H1 (cell line): ENCODE measurements around the gene ASB6. TPM values are rescaled to one million over a fixed set of nuclear protein-coding genes. Genes with fewer than 3 reads are reported as not detected.

Source experiments
- CTCF ChIA-PET: fragments of 300-600 bp; sonication (Branson Sonifier 250); formaldehyde crosslinking; loops from one replicate; lab custom pipeline; 2021; ENCODE audit not compliant: partially characterized antibody; lab: Charles Lee
- POLR2A ChIA-PET: fragments of 300-600 bp; sonication (Branson Sonifier 250); formaldehyde crosslinking; loops from one replicate; lab custom pipeline; 2021; ENCODE audit warnings: inconsistent platforms; ENCODE audit not compliant: partially characterized antibody; lab: Charles Lee
- DNase-seq, 2 experiments: peaks; one replicate each; pipeline versions ENCODE4 v3.0.0 to v3.0.0-alpha.2; 2010 to 2022; ENCODE audit warnings: low spot score in 2 of 2, low read depth in 1 of 2, mixed read lengths in 1 of 2
- FAIRE-seq: peaks from 2 replicates; lab custom pipeline; 2011; peaks lifted over from hg19 to GRCh38; lab: Jason Lieb, UNC
- H2AFZ ChIP-seq: 2 replicates; pipeline ENCODE4 v1.8.1; 2012; ENCODE audit warnings: low read length, inconsistent platforms
- H2AK5ac ChIP-seq: 2 replicates; pipeline ENCODE4 v1.6.1; 2013; ENCODE audit warnings: low read depth, low read length
- H2BK120ac ChIP-seq: replicated peaks from 2 replicates; pipeline ENCODE3; 2013; ENCODE audit warnings: low read depth, low read length, inconsistent platforms
- H2BK12ac ChIP-seq: 2 replicates; pipeline ENCODE4 v1.6.1; 2013; ENCODE audit warnings: low read depth, low read length
- H2BK15ac ChIP-seq: 2 replicates; pipeline ENCODE4 v1.6.1; 2013; ENCODE audit warnings: low read length
- H2BK20ac ChIP-seq: 2 replicates; pipeline ENCODE4 v1.6.1; 2013; ENCODE audit warnings: low read length
- H2BK5ac ChIP-seq: 2 replicates; pipeline ENCODE4 v1.6.1; 2013; ENCODE audit warnings: low read depth, low read length
- H3K14ac ChIP-seq: 2 replicates; pipeline ENCODE4 v1.6.1; 2013; ENCODE audit warnings: inconsistent platforms; ENCODE audit not compliant: insufficient read length
- H3K18ac ChIP-seq: 2 replicates; pipeline ENCODE4 v1.6.1; 2013; ENCODE audit warnings: low read length; ENCODE audit errors: extremely low read depth
- H3K23ac ChIP-seq: 2 replicates; pipeline ENCODE4 v1.6.1; 2013; ENCODE audit warnings: inconsistent platforms; ENCODE audit not compliant: insufficient read length
- H3K23me2 ChIP-seq: 2 replicates; pipeline ENCODE4 v1.6.1; 2013; ENCODE audit warnings: low read depth, low read length
- H3K27ac ChIP-seq: 2 replicates; pipeline ENCODE4 v1.6.1; 2011; ENCODE audit warnings: low read depth, low read length, inconsistent platforms
- H3K27me3 ChIP-seq, 4 experiments: replicated peaks in 1 of 4; 1 replicate in 1 of 4; 2 replicates in 3 of 4; pipeline versions ENCODE4 v1.6.1 to v1.8.1; 2011 to 2013; ENCODE audit warnings: low read length in 3 of 4, mild to moderate bottlenecking in 3 of 4, inconsistent platforms in 2 of 4, mixed read lengths in 2 of 4, moderate library complexity in 1 of 4; ENCODE audit not compliant: control insufficient read depth in 3 of 4, insufficient read depth in 3 of 4; ENCODE audit errors: extremely low read depth in 1 of 4
- H3K36me3 ChIP-seq, 4 experiments: 2 replicates each; pipeline versions ENCODE4 v1.6.1 to v1.8.1; 2011 to 2013; ENCODE audit warnings: mild to moderate bottlenecking in 4 of 4, low read length in 3 of 4, moderate library complexity in 2 of 4, control low read depth in 1 of 4, inconsistent platforms in 1 of 4; ENCODE audit not compliant: insufficient read depth in 4 of 4, control insufficient read depth in 2 of 4
- H3K4ac ChIP-seq: replicated peaks from 2 replicates; pipeline ENCODE3; 2013; ENCODE audit warnings: low read length, low read depth, mixed read lengths, inconsistent platforms; ENCODE audit not compliant: insufficient read length
- H3K4me1 ChIP-seq, 4 experiments: replicated peaks in 1 of 4; 1 replicate in 1 of 4; 2 replicates in 3 of 4; pipeline versions ENCODE4 v1.6.1 to v1.8.1; 2011 to 2013; ENCODE audit warnings: low read length in 3 of 4, inconsistent platforms in 2 of 4, mixed read lengths in 1 of 4; ENCODE audit not compliant: insufficient read depth in 4 of 4, control insufficient read depth in 3 of 4
- H3K4me2 ChIP-seq, 2 experiments: 2 replicates each; pipeline versions ENCODE4 v1.6.1 to v1.8.1; 2011 to 2013; ENCODE audit warnings: low read depth in 2 of 2, low read length in 2 of 2, control low read depth in 1 of 2, inconsistent platforms in 1 of 2, mild to moderate bottlenecking in 1 of 2; ENCODE audit not compliant: insufficient read depth in 1 of 2
- H3K4me3 ChIP-seq, 4 experiments: fragments of 200-600, 300-600 bp in 1 of 4; sonication (generic), shearing (Covaris generic), sonication (Bioruptor Twin) in 1 of 4; 2 replicates each; pipeline versions ENCODE4 v1.5.1 to v1.8.1; 2011 to 2016; ENCODE audit warnings: low read length in 4 of 4, low read depth in 3 of 4, control low read depth in 2 of 4, inconsistent platforms in 2 of 4, mild to moderate bottlenecking in 2 of 4, mixed read lengths in 1 of 4, moderate library complexity in 1 of 4; ENCODE audit not compliant: insufficient read depth in 2 of 4; ENCODE audit errors: extremely low read depth in 1 of 4
- H3K56ac ChIP-seq: replicated peaks from 2 replicates; pipeline ENCODE3; 2013; ENCODE audit warnings: low read depth, mild to moderate bottlenecking, mixed read lengths, low read length, inconsistent platforms; ENCODE audit not compliant: insufficient read length
- H3K79me1 ChIP-seq: 2 replicates; pipeline ENCODE4 v1.6.1; 2013; ENCODE audit warnings: low read depth, low read length, control low read depth
- H3K79me2 ChIP-seq, 2 experiments: 2 replicates each; pipeline versions ENCODE4 v1.6.1 to v1.8.1; 2012 to 2013; ENCODE audit warnings: low read length in 2 of 2, mild to moderate bottlenecking in 2 of 2, inconsistent platforms in 1 of 2; ENCODE audit not compliant: insufficient read depth in 2 of 2, control insufficient read depth in 1 of 2
- H3K9ac ChIP-seq, 4 experiments: replicated peaks in 1 of 4; 1 replicate in 1 of 4; 2 replicates in 3 of 4; pipeline versions ENCODE4 v1.6.1 to v1.8.1; 2011 to 2013; ENCODE audit warnings: low read depth in 3 of 4, low read length in 3 of 4, control low read depth in 2 of 4, mild to moderate bottlenecking in 2 of 4, moderate library complexity in 2 of 4, inconsistent platforms in 1 of 4; ENCODE audit errors: extremely low read depth in 1 of 4
- H3K9me3 ChIP-seq, 2 experiments: 2 replicates each; pipeline versions ENCODE4 v1.6.1 to v1.8.1; 2012 to 2013; ENCODE audit warnings: mild to moderate bottlenecking in 2 of 2, moderate library complexity in 2 of 2, control low read depth in 1 of 2, inconsistent platforms in 1 of 2, low read depth in 1 of 2, low read length in 1 of 2, mixed read lengths in 1 of 2; ENCODE audit not compliant: insufficient read depth in 2 of 2
- H4K20me1 ChIP-seq, 2 experiments: replicated peaks in 1 of 2; 2 replicates each; pipeline versions ENCODE3 to v1.8.1; 2011 to 2013; ENCODE audit warnings: inconsistent platforms in 2 of 2, low read length in 2 of 2, mild to moderate bottlenecking in 1 of 2; ENCODE audit not compliant: insufficient read depth in 2 of 2, control insufficient read depth in 1 of 2
- H4K5ac ChIP-seq: 2 replicates; pipeline ENCODE4 v1.6.1; 2013; ENCODE audit warnings: low read length, low read depth, mixed read lengths, inconsistent platforms; ENCODE audit not compliant: insufficient read length
- H4K8ac ChIP-seq: 2 replicates; pipeline ENCODE4 v1.8.0; 2013; ENCODE audit warnings: mild to moderate bottlenecking, moderate library complexity, low read length, inconsistent platforms; ENCODE audit not compliant: insufficient read depth; ENCODE audit errors: extremely low read depth
- H4K91ac ChIP-seq: replicated peaks from 2 replicates; pipeline ENCODE3; 2013; ENCODE audit warnings: low read length, mixed read lengths, inconsistent platforms; ENCODE audit not compliant: insufficient read length
- BACH1 ChIP-seq: IDR thresholded peaks from 2 replicates; pipeline ENCODE4 v1.6.1; 2012; ENCODE audit warnings: low read length, improper control_type of control experiment
- CHD2 ChIP-seq: IDR thresholded peaks from 2 replicates; pipeline ENCODE4 v1.6.1; 2012; ENCODE audit warnings: low read length, improper control_type of control experiment
- CREB1 ChIP-seq: IDR thresholded peaks from 2 replicates; pipeline ENCODE4 v1.6.1; 2012; ENCODE audit warnings: inconsistent platforms
- CTBP2 ChIP-seq: IDR thresholded peaks from 2 replicates; pipeline ENCODE4 v1.7.0; 2011; ENCODE audit warnings: borderline replicate concordance, mild to moderate bottlenecking, moderate library complexity, mixed read lengths, low read length; ENCODE audit not compliant: insufficient read depth, insufficient read length
- CTCF ChIP-seq, 3 experiments: IDR thresholded peaks; 1 replicate in 2 of 3; 2 replicates in 1 of 3; pipeline versions ENCODE4 v1.5.1 to v1.6.1; 2011; ENCODE audit warnings: low read length in 3 of 3, mild to moderate bottlenecking in 3 of 3, inconsistent platforms in 2 of 3, low read depth in 1 of 3, moderate library complexity in 1 of 3; ENCODE audit not compliant: insufficient read depth in 1 of 3; ENCODE audit errors: control extremely low read depth in 1 of 3
- EP300 ChIP-seq, 2 experiments: IDR thresholded peaks; 1 replicate in 1 of 2; 2 replicates in 1 of 2; pipeline ENCODE4 v1.6.1; 2011 to 2012; ENCODE audit warnings: low read depth in 2 of 2, low read length in 2 of 2, mild to moderate bottlenecking in 2 of 2, borderline replicate concordance in 1 of 2, inconsistent platforms in 1 of 2, moderate library complexity in 1 of 2
- HDAC6 ChIP-seq: IDR thresholded peaks from one replicate; pipeline ENCODE4 v1.7.1; 2012; ENCODE audit warnings: low read depth, mild to moderate bottlenecking, inconsistent platforms, low read length, moderate library complexity
- NRF1 ChIP-seq: IDR thresholded peaks from 2 replicates; pipeline ENCODE4 v1.6.1; 2011; ENCODE audit warnings: mild to moderate bottlenecking, low read depth, low read length, improper control_type of control experiment
- POLR2AphosphoS5 ChIP-seq: IDR thresholded peaks from 2 replicates; pipeline ENCODE4 v1.6.1; 2011; ENCODE audit warnings: low read depth, low read length
- SAP30 ChIP-seq: fragments of 300-600 bp; sonication (generic); IDR thresholded peaks from 2 replicates; pipeline ENCODE4 v1.7.1; 2012; ENCODE audit warnings: low read length, moderate library complexity, mild to moderate bottlenecking, inconsistent platforms; ENCODE audit not compliant: insufficient read depth, insufficient replicate concordance
- TBP ChIP-seq: IDR thresholded peaks from 2 replicates; pipeline ENCODE4 v1.6.1; 2011; ENCODE audit warnings: low read depth, low read length, improper control_type of control experiment
- WGBS, 2 experiments: shearing (Covaris generic) in 1 of 2; methylation state at CpG; one replicate each; pipeline versions ENCODE4 v1.1.6 to v1.1.7; 2013 to 2015; ENCODE audit warnings: low lambda C conversion rate in 2 of 2, mixed read lengths in 2 of 2, inconsistent platforms in 1 of 2, low coverage in 1 of 2, missing lambda C conversion rate in 1 of 2; ENCODE audit not compliant: insufficient replicate concordance in 2 of 2, insufficient coverage in 1 of 2, insufficient read length in 1 of 2; ENCODE audit errors: extremely low coverage in 1 of 2, missing lambda C conversion rate in 1 of 2; 5-methylcytosine and 5-hydroxymethylcytosine counted together
- polyA plus RNA-seq, 7 experiments: library from polyadenylated mRNA; depleted of rRNA in 3 of 7; stranded (reverse) in 5 of 7; unstranded in 2 of 7; fragments of >200 nt in 5 of 7; fragments of 200-250 nt in 2 of 7; gene quantifications; 1 replicate in 5 of 7; 2 replicates in 1 of 7; 4 replicates in 1 of 7; pipeline versions ENCODE4 v1.2.1 to v1.2.3, GENCODE V29; 2011 to 2013; ENCODE audit warnings: missing spikeins in 2 of 7, mixed read lengths in 2 of 7
- total RNA-seq: library from RNA; stranded (reverse); fragmentation: NEBNext Ultra II Directional; extraction: Animal tissue kit (Norgen Biotek cat#: 25700); gene quantifications from 2 replicates; pipeline ENCODE4 v1.2.1, GENCODE V29; 2021

ASB6 gene
- total and polyA plus RNA-seq, 2 of the 8 experiments (the other 6 are each of a cell fraction or from before 2014, with no cell fraction given): 14.0 to 17.3 TPM

DNA sequence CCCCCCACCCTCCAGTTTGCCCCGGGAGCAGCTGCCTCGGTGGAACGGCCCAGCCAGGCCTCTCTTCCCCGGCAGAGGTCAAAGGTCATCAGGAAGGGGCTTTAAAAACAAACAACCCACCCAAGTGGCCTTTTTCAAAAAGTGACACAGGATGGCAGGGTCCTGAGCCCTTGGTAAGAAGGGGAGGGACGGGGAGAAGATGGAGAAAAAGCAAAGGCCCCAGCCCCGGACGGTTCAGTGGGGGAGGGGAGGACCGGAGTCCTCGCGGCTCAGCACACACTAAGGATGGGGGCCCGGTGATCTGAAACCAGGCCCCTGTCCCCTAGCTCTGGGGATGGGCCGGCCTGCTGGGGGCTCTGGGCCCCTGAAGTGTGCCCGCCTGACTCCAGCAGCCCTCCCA lies 24.6 kb upstream of the ASB6 start:
- Histone ChIP-seq H3K9me3 (no peaks in the 10 kb centered on the region), H3K27me3 (peaks cover 9 to 30% (median 21%) of the 10 kb centered on the region in 4 experiments), H4K8ac (no peak overlapping the region; the same call in 1 of the 2 replicates), H3K27ac (no peak overlapping the region), H2BK12ac (no peak overlapping the region), H2BK15ac (no peak overlapping the region), H3K4me3 (peak overlapping the region in 3 of 4 experiments; percentile 27 to 58 (median 48); a peak in 4 of 8 replicates), H4K91ac (no peak overlapping the region), H2BK120ac (no peak overlapping the region), H3K4me2 (peak overlapping the region; percentile 52 to 69), H2AK5ac (no peak overlapping the region), H3K18ac (no peak overlapping the region; the same call in 1 of the 2 replicates), H4K20me1 (no peaks in the 10 kb centered on the region), H3K23me2 (peaks cover 9% of the 10 kb centered on the region; the same call in 1 of the 2 replicates), H3K4me1 (peaks cover 0 to 10% (median 5%) of the 10 kb centered on the region in 4 experiments; a peak in 6 of 7 replicates), H3K23ac (no peak overlapping the region), H3K14ac (no peak overlapping the region), H2AFZ (no peak overlapping the region), H3K4ac (no peak overlapping the region), H3K9ac (no peak overlapping the region), H3K79me2 (no peaks in the 10 kb centered on the region), H3K36me3 (no peaks in the 10 kb centered on the region), H2BK5ac (no peak overlapping the region), H4K5ac (no peak overlapping the region), H2BK20ac (no peak overlapping the region), H3K56ac (no peak overlapping the region), H3K79me1 (no peaks in the 10 kb centered on the region)
- no peak for DNase-seq
- POLR2A ChIA-PET: interaction anchor here (0.6 to 1.9 kb wide), 3 partner anchors 16 to 47 kb away, joined by 3 to 6 read pairs (median 3); no protein-coding TSS in a partner anchor
- CTCF ChIA-PET: interaction anchor here (1.2 to 2.9 kb wide), 2 partner anchors 10 kb away, joined by 5 to 7 read pairs; no protein-coding TSS in a partner anchor
- WGBS, 2 experiments: 36% methylated on average over 10 of the region's 13 CpGs; no CpG with 5 or more reads in 1 of the 2 experiments
- FAIRE-seq: no peak
- TF ChIP-seq CHD2: no peak
- no peak for TF ChIP-seq NRF1
- TF ChIP-seq CREB1: no peak
- TF ChIP-seq SAP30: no peak
- no peak for TF ChIP-seq TBP
- TF ChIP-seq EP300 (IDR thresholded peaks at IDR 0.05; ENCODE audit: borderline replicate concordance in 1 of 2, low read depth in 2 of 2, low read length in 2 of 2): no peak
- TF ChIP-seq CTBP2: no peak
- TF ChIP-seq HDAC6: no peak
- TF ChIP-seq BACH1: no peak
- no peak for TF ChIP-seq CTCF (IDR thresholded peaks at IDR 0.05; ENCODE audit: control extremely low read depth in 1 of 3, insufficient read depth in 1 of 3, low read depth in 1 of 3, low read length in 3 of 3)
- TF ChIP-seq POLR2AphosphoS5: no peak
